NCI-H1105 treated with DMSO at 0.1 percent for 48 hours (cell line): ENCODE data around the gene MECR.

ENCODE experiments used
- DNase-seq: peaks from one replicate; lab custom pipeline; 2025; lab: John Stamatoyannopoulos, UW

Gene MECR

GRCh38 chr1:29202053-29202452 lies 28.7 kb downstream of the MECR start:
- DNase-seq, result no peak

DNA sequence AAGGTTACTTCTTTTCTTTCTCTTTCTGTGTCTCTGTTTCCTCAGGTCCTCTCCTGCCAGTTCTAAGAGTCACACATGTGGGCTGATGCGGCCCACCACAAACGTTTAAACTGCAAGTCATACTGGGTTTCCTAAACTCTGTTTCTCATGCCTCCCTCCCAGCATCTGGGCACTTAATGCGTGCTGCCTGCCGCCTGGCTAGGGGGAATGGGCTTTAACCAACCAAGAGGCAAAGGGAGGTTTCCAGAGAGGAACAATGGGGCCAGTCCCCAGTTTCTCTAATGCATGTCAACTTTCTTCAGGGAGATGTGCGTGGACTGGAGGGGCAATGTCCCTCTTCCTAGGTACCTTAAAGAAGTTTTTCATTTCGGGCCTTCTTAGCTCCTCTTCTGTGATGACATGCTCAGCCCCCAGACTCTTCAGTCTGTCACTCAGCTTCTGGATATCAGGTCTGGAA lies 29.1 kb downstream of the MECR start:
- no peak for DNase-seq

- no peak for DNase-seq
Observed at GRCh38 chr1:29200906-29201594, 29.7 kb downstream of the MECR start.

DNA sequence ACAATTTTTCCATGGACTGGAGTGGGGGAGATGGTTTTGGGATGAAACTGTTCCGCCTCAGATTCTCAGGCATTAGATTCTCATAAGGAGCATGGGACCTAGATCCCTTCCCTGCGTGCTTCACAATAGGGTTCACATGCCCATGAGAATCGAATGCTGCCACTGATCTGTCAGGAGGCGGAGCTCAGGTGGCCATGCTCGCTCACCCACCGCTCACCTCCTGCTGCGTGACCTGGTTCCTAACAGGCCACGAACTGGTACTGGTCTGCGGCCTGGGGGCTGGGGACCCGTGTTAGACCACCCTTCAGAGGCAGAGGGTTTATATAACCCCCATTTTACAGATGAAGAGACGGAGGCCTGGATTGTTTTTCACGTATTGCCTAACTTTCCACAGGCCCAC lies 32.7 kb downstream of the MECR start:
- DNase-seq, result no peak

DNA sequence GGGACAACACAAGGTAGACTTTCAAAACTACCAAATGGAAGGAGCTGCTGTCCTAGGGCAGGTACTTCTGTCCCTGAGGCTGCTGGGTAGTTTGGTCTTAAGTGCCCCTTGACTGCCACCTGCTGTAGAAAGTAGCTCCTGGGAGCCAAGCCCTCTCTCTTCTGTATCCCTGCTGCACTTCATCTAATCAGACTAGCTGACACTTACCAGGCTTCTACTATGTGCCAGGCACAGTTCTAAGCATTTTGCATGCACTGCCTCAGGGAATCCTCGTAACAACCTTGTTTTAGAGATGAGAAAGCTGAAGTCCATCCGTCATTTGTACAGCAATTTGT lies 33.2 kb downstream of the MECR start:
- DNase-seq, result peak; percentile 51

DNA sequence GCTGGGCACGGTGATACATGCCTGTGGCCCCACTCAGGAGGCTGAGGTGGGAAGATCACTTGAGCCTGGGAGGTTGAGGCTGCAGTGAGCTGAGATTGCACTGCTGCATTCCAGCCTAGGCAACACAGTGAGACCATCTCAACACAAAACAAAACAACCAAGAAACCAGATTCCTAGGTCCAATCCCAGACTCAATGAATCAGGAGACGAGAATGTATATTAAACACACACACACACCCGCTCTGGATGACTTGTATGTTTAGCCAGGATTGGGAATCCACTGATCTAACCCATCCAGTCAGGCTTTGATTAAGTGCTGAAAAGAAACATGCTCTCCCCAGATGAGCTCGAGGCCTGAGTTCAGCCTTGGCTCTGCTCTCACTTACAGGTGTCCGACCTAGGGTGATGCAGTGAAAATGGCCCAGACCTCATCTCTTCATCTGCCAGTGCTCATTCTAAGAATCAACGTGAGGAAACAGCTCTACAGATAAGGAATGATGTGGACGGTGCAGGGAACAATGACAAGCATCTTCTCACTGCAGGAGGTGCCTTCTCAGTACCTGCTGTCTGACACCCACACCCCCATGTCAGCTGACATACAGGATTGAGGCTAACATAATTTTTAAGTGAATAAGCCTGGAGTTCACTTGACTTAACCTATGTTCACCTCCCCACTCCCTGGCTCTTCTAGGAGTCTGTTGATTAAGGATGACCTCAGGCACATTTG lies 33.7 kb downstream of the MECR start:
- DNase-seq, result no peak

DNA sequence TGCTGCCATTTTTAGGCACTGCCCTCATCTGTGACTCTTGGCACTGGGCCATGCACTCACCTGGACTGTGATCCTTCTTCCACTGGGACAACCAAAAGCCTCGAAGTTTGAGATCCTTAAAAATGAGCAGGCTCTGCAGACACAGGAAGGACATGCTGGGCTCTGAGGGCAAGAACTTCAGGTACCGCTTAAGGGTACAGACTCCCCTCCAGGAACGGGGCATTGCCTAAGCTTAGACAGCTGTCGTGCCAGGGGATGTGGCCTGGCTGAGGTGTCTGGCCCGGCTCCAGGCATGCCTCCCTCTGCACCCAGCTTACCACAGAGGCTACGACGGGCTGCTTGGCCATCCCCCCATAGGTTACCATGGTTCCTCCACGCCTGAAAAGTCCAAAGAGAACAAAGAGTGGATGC lies 34.8 kb downstream of the MECR start:
- DNase-seq, result peak; percentile 72

GRCh38 chr1:29193879-29194455 lies 36.8 kb downstream of the MECR start:
- DNase-seq, result no peak

GRCh38 chr1:29190718-29191117 lies 40.0 kb downstream of the MECR start:
- no peak for DNase-seq

DNA sequence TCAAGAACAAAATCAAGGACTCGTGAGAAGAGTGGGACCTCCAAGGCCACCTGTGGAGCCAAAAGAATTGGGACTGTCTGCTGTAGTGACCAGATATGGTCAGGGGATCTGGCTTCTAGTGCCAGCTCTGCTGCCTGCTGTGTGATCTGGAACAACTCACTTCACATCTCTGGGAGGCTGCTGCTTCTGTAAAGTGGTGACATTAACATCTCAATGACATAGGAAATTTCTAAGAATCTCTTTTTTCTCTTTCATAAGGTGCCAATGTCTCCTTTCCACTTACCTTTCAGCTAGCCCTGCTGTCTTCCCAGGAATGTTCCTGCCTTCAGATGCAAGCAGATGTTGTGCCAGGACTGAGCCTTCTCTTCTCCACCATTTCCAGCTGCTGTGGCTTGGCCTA lies 44.0 kb downstream of the MECR start:
- no peak for DNase-seq

DNA sequence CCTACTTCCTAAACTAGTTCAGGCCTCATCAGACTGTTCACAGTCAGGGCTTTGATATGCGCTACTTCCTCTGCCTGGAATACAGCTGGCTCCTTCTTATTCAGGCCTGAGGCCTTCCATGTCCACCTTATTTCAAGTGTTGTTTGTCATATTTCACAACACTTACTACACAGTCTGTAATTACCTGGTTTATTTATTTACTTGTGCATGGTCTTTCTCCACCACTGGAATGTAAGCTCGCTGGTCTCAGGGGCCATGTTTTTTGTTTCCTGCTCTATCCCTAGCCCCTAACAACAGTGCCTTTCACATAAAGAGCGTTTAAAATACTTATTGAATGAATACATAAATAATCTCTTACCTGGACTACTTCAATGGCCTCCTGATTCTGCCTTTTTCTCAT lies 44.5 kb downstream of the MECR start:
- DNase-seq, result no peak

DNA sequence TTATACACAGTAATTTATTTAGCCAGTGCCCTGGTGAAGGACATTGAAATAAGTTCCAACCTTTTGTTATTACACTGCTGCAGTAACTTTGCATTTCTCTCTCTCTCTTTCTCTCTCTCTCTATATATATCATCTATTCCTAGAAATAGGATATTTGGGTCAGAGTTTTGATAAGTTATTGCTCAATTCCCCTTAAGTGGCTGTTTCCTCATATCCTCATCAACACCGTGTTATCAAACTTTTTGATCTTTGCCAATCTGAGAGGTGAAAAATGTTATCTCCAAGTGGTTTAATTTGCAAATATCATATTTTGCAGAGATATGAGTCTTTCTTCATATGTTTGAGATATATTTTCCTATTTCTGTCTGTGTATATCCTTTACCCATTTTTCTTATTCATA lies 47.4 kb downstream of the MECR start:
- DNase-seq, result no peak

DNA sequence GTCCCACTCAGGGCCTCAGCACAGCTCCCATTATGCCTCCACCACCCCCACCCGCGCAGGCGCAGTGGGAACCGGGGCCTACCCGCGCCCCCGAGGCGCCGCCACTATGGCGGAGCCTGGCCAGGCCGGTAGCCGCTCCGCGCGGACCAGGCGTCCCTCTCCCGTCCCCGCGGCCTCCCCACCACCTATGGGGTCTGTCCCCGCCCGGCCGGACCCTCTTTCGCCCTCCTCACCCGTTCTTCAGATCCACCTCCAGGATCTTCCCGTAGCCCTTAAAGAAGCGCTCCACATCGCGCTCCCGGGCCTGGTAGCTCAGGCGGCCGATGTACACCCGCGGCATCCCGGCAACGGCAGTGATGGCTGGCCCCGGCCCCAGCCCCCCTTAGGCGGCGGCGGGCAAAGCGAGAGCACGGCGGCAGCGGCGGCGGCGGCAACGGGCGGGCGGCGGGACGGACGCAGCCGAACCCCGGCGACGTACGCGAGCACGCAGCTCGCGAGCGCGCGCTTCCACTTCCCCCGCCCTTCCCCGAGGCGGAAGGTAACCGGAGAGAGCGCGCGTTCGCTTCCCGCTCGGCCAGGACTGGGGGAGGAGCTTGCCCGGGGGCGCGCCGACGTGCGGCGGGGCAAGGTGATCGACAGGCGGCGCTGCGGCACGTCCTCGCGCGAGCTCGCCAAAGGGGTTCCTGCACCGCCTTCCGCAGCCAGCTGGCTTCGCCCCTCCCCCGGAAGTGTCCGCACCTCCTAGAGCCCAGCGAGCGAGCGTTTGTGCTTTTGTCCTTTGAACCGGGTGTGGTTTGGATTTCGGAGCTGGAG lies 49.1 kb downstream of the MECR start, which contains the start of gene SRSF4:
Gene SRSF4, minus strand, starts transcription at position 488 of the 813 bp plus-strand sequence. Its CDS starts 148 bp downstream, at position 340.
- DNase-seq, result peak; percentile 99

DNA sequence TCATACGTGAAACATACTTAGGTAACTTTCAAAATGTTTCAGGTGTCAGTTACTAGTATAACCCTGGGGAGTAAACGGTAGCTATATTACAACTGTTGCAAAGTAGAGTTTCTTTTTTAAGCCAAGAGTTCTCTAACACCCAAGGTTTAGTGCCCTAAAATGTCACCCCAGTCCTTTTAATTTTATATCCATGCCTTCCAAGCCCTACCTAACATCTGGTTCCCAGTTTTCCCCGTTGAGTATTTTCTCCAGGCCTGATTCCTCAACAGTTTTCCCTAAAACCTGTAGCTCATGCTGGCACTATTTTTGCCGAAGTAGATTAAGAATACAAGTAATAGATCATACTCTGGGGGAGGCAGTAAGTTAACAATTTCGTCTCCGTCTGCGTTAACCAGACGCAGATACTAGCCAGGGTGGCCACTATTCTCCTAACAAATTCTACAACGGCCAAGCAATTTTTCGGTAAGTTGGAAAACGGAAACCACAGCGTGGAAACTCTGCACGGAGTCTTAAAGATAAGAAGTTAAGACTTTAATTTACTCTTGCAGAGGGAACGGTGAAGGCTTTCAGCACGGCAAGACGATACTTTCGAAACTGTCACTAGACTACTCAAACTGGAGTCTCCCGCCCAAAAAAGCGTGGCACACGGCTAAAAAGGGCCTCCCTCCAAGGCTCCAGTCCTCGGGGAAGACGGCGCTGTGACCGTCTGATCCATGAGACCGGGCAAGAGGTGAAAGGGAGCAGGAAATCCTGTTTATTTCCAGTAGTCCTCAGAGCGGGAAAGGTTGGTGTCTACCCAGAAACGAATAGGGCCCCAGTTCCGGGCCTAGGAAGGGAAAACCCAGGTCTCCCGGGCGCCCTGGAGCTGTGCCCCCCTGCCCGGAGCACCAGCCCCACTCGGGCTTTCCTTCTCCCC lies 50.0 kb downstream of the MECR start:
- no peak for DNase-seq

DNA sequence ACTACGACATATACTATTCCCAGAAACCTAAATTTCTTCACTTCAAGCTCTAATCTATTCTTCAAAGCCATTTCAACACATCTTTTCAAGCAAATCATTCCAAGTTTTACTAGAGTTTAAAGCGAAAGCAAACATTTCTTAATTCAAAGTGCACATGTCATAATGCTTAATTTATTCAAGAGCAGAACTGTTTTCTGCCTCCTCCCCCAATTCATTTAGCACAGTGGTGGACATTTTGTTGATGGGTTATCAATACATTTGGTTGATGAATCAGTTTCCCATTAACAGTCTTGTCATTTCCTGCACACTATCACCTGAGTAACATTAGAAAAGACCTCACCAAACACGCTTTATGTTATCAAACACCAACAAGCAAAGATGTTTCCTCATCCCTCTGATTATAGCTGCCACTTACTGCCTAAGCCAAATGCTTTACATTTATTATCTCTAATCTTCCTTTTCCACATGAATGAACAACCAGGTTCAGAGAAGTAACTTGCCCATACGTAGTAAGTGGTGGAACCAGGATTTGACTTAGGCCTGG lies 51.0 kb downstream of the MECR start:
- no peak for DNase-seq

- DNase-seq, result no peak
Observed at GRCh38 chr1:29177022-29177705, 53.6 kb downstream of the MECR start.

DNA sequence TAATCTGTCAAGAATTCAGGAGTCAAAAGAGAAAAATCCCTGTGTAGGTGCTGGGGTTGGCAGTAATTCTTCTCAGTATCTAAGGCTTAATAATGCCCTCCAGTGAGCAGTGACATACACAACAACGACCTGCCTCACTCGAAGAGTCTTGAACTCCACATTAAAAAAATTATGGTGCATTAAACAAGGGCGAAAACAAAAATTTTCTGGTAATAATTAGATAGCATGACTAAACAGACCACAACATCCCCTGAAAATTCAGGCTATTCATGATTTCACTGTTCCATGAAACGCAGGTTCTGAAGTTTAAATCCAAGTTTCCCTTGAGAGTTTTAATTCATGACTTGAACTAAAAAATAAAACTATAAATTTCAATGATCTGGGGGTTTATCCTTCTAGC lies 54.2 kb downstream of the MECR start:
- no peak for DNase-seq

- DNase-seq, result no peak
Observed at GRCh38 chr1:29172415-29172939, 58.3 kb downstream of the MECR start.

GRCh38 chr1:29171521-29171920 lies 59.2 kb downstream of the MECR start:
- no peak for DNase-seq

- no peak for DNase-seq
Observed at GRCh38 chr1:29171089-29171488, 59.6 kb downstream of the MECR start.
